ENCODE results near the gene DZANK1.
"Not testable (repeated sequence)": the region's sequence is repeated elsewhere in the genome, so short reads cannot be mapped to it uniquely, and the experiment has no call there.

The DZANK1 gene

GRCh38 chr20:18414140-18414539, 52.7 kb downstream of the DZANK1 start:
- Histone ChIP-seq H3K9ac (ENCODE audit: low read depth, low read length) (no peak overlapping the region), H3K36me3 (ENCODE audit: insufficient read depth, low read length) (no peaks in the 10 kb centered on the region), H3K9me3 (ENCODE audit: control insufficient read depth, insufficient read depth, low read length) (no peaks in the 10 kb centered on the region), H3K4me1 (ENCODE audit: insufficient read depth, low read length) (0 out of 2 replicates have a peak, but pooled peaks cover 6% of the 10 kb centered on the region)

- Histone ChIP-seq H3K9me3 (ENCODE audit: control insufficient read depth, insufficient read depth, low read length) (no peaks in the 10 kb centered on the region), H3K4me1 (ENCODE audit: insufficient read depth, low read length) (0 out of 2 replicates have a peak, but pooled peaks cover 6% of the 10 kb centered on the region), H3K36me3 (ENCODE audit: insufficient read depth, low read length) (no peaks in the 10 kb centered on the region), H3K9ac (ENCODE audit: low read depth, low read length) (peak overlapping the region; percentile 23; the same call in 1 of the 2 replicates)
Observed at GRCh38 chr20:18412221-18412901, 54.5 kb downstream of the DZANK1 start.

GRCh38 chr20:18405826-18406225, 61.0 kb downstream of the DZANK1 start:
- Histone ChIP-seq H3K9ac (ENCODE audit: low read depth, low read length) (no peak overlapping the region), H3K9me3 (ENCODE audit: control insufficient read depth, insufficient read depth, low read length) (no peaks in the 10 kb centered on the region), H3K36me3 (ENCODE audit: insufficient read depth, low read length) (no peaks in the 10 kb centered on the region), H3K4me1 (ENCODE audit: insufficient read depth, low read length) (no peaks in the 10 kb centered on the region; the same call in 1 of the 2 replicates)

- Histone ChIP-seq H3K36me3 (ENCODE audit: insufficient read depth, low read length) (no peaks in the 10 kb centered on the region), H3K9me3 (ENCODE audit: control insufficient read depth, insufficient read depth, low read length) (no peaks in the 10 kb centered on the region), H3K9ac (ENCODE audit: low read depth, low read length) (no peak overlapping the region), H3K4me1 (ENCODE audit: insufficient read depth, low read length) (no peaks in the 10 kb centered on the region; the same call in 1 of the 2 replicates)
Observed at GRCh38 chr20:18404172-18404571, 62.7 kb downstream of the DZANK1 start.

GRCh38 chr20:18403269-18403668, 63.6 kb downstream of the DZANK1 start:
- Histone ChIP-seq H3K36me3 (ENCODE audit: insufficient read depth, low read length) (no peaks in the 10 kb centered on the region), H3K9me3 (ENCODE audit: control insufficient read depth, insufficient read depth, low read length) (no peaks in the 10 kb centered on the region), H3K4me1 (ENCODE audit: insufficient read depth, low read length) (no peaks in the 10 kb centered on the region; the same call in 1 of the 2 replicates), H3K9ac (ENCODE audit: low read depth, low read length) (no peak overlapping the region)

GRCh38 chr20:18401305-18401704, 65.5 kb downstream of the DZANK1 start:
- Histone ChIP-seq H3K4me1 (ENCODE audit: insufficient read depth, low read length) (no peaks in the 10 kb centered on the region; the same call in 1 of the 2 replicates), H3K9ac (ENCODE audit: low read depth, low read length) (no peak overlapping the region), H3K9me3 (ENCODE audit: control insufficient read depth, insufficient read depth, low read length) (no peaks in the 10 kb centered on the region), H3K36me3 (ENCODE audit: insufficient read depth, low read length) (no peaks in the 10 kb centered on the region)

- H3K9me3 ChIP-seq (ENCODE audit: control insufficient read depth, insufficient read depth, low read length): no peaks in the 10 kb centered on the region
- H3K36me3 ChIP-seq (ENCODE audit: insufficient read depth, low read length): no peaks in the 10 kb centered on the region
- no peaks in the 10 kb centered on the region; the same call in 1 of the 2 replicates for H3K4me1 ChIP-seq (ENCODE audit: insufficient read depth, low read length)
- H3K9ac ChIP-seq (ENCODE audit: low read depth, low read length): no peak overlapping the region
Observed at GRCh38 chr20:18400460-18400859, 66.4 kb downstream of the DZANK1 start.

GRCh38 chr20:18398713-18399112, 68.1 kb downstream of the DZANK1 start:
- not testable (repeated sequence) for H3K9ac ChIP-seq (ENCODE audit: low read depth, low read length); H3K4me1 ChIP-seq (ENCODE audit: insufficient read depth, low read length); H3K9me3 ChIP-seq (ENCODE audit: control insufficient read depth, insufficient read depth, low read length); H3K36me3 ChIP-seq (ENCODE audit: insufficient read depth, low read length)

- H3K9me3 ChIP-seq (ENCODE audit: control insufficient read depth, insufficient read depth, low read length): no peaks in the 10 kb centered on the region
- no peak overlapping the region for H3K9ac ChIP-seq (ENCODE audit: low read depth, low read length)
- no peaks in the 10 kb centered on the region for H3K36me3 ChIP-seq (ENCODE audit: insufficient read depth, low read length)
- H3K4me1 ChIP-seq (ENCODE audit: insufficient read depth, low read length): peaks cover 6% of the 10 kb centered on the region; the same call in 1 of the 2 replicates
Observed at GRCh38 chr20:18397030-18397429, 69.8 kb downstream of the DZANK1 start.

GRCh38 chr20:18395544-18395943, 71.3 kb downstream of the DZANK1 start:
- H3K9ac ChIP-seq (ENCODE audit: low read depth, low read length): no peak overlapping the region
- no peaks in the 10 kb centered on the region for H3K9me3 ChIP-seq (ENCODE audit: control insufficient read depth, insufficient read depth, low read length)
- no peaks in the 10 kb centered on the region for H3K36me3 ChIP-seq (ENCODE audit: insufficient read depth, low read length)
- H3K4me1 ChIP-seq (ENCODE audit: insufficient read depth, low read length): peaks cover 6% of the 10 kb centered on the region; the same call in 1 of the 2 replicates

- Histone ChIP-seq H3K36me3 (ENCODE audit: insufficient read depth, low read length) (no peaks in the 10 kb centered on the region), H3K4me1 (ENCODE audit: insufficient read depth, low read length) (peaks cover 6% of the 10 kb centered on the region; the same call in 1 of the 2 replicates), H3K9me3 (ENCODE audit: control insufficient read depth, insufficient read depth, low read length) (no peaks in the 10 kb centered on the region)
Observed at GRCh38 chr20:18394363-18394762, 72.5 kb downstream of the DZANK1 start.

GRCh38 chr20:18391686-18392085, 75.1 kb downstream of the DZANK1 start:
- Histone ChIP-seq H3K4me1 (ENCODE audit: insufficient read depth, low read length) (peaks cover 6% of the 10 kb centered on the region; the same call in 1 of the 2 replicates), H3K9me3 (ENCODE audit: control insufficient read depth, insufficient read depth, low read length) (no peaks in the 10 kb centered on the region), H3K36me3 (ENCODE audit: insufficient read depth, low read length) (peaks cover 6% of the 10 kb centered on the region; the same call in 1 of the 2 replicates), H3K9ac (ENCODE audit: low read depth, low read length) (no peak overlapping the region)

More at GRCh38 chr20:18394363-18394762, 72.5 kb downstream of the DZANK1 start:
- no peak overlapping the region for H3K9ac ChIP-seq (ENCODE audit: low read depth, low read length)

- Histone ChIP-seq H3K9me3 (ENCODE audit: control insufficient read depth, insufficient read depth, low read length) (no peaks in the 10 kb centered on the region), H3K36me3 (ENCODE audit: insufficient read depth, low read length) (peaks cover 6% of the 10 kb centered on the region; the same call in 1 of the 2 replicates), H3K9ac (ENCODE audit: low read depth, low read length) (no peak overlapping the region), H3K4me1 (ENCODE audit: insufficient read depth, low read length) (peaks cover 6% of the 10 kb centered on the region; the same call in 1 of the 2 replicates)
Observed at GRCh38 chr20:18390201-18390600, 76.6 kb downstream of the DZANK1 start.

- H3K4me1 ChIP-seq (ENCODE audit: insufficient read depth, low read length): 0 out of 2 replicates have a peak, but pooled peaks cover under 1% of the 10 kb centered on the region
- peaks cover 10% of the 10 kb centered on the region; the same call in 1 of the 2 replicates for H3K36me3 ChIP-seq (ENCODE audit: insufficient read depth, low read length)
- no peak overlapping the region for H3K9ac ChIP-seq (ENCODE audit: low read depth, low read length)
- no peaks in the 10 kb centered on the region for H3K9me3 ChIP-seq (ENCODE audit: control insufficient read depth, insufficient read depth, low read length)
Observed at GRCh38 chr20:18388860-18389259, 78.0 kb downstream of the DZANK1 start.

- 0 out of 2 replicates have a peak, but pooled peaks cover 4% of the 10 kb centered on the region for H3K36me3 ChIP-seq (ENCODE audit: insufficient read depth, low read length)
- no peaks in the 10 kb centered on the region for H3K4me1 ChIP-seq (ENCODE audit: insufficient read depth, low read length)
- H3K9me3 ChIP-seq (ENCODE audit: control insufficient read depth, insufficient read depth, low read length): 0 out of 2 replicates have a peak, but pooled peaks cover 2% of the 10 kb centered on the region
- H3K9ac ChIP-seq (ENCODE audit: low read depth, low read length): no peak overlapping the region
Observed at GRCh38 chr20:18380908-18381529, 85.8 kb downstream of the DZANK1 start.

All from ES-I3 (cell line).